HEK293 (cell line): ENCODE measurements around the gene DPEP2.

Experiments used
- ZNF148 ChIP-seq: fragments of 450-650 bp; formaldehyde crosslinking; IDR thresholded peaks from 2 replicates; pipeline ENCODE4 v1.5.0; 2017; ENCODE audit warnings: missing biosample characterization, missing genetic modification characterization, borderline replicate concordance
- ZNF707 ChIP-seq: fragments of 450-650 bp; formaldehyde crosslinking; IDR thresholded peaks from 2 replicates; pipeline ENCODE4 v1.5.1; 2016; ENCODE audit warnings: missing biosample characterization, missing genetic modification characterization
- TF ChIP-seq, protein P1 (sequence below): fragments of 450-650 bp; formaldehyde crosslinking; IDR thresholded peaks from 2 replicates; pipeline ENCODE4 v1.5.1; 2016; ENCODE audit warnings: missing biosample characterization, missing genetic modification characterization

- TF ChIP-seq, protein P1, sequence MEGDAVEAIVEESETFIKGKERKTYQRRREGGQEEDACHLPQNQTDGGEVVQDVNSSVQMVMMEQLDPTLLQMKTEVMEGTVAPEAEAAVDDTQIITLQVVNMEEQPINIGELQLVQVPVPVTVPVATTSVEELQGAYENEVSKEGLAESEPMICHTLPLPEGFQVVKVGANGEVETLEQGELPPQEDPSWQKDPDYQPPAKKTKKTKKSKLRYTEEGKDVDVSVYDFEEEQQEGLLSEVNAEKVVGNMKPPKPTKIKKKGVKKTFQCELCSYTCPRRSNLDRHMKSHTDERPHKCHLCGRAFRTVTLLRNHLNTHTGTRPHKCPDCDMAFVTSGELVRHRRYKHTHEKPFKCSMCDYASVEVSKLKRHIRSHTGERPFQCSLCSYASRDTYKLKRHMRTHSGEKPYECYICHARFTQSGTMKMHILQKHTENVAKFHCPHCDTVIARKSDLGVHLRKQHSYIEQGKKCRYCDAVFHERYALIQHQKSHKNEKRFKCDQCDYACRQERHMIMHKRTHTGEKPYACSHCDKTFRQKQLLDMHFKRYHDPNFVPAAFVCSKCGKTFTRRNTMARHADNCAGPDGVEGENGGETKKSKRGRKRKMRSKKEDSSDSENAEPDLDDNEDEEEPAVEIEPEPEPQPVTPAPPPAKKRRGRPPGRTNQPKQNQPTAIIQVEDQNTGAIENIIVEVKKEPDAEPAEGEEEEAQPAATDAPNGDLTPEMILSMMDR: no peak
- TF ChIP-seq ZNF707 (tag by site-specific recombination) (no peak), ZNF148 (tag by site-specific recombination) (no peak)
Measured at GRCh38 chr16:67943256-67943618, 56.0 kb downstream of the DPEP2 start.
